OCI-LY7 (cell line): ENCODE data around the gene TBRG4. TPM values are rescaled to one million over a fixed set of nuclear protein-coding genes. Genes with fewer than 3 reads are reported as not detected.
"Not testable (repeated sequence)": the region's sequence is repeated elsewhere in the genome, so short reads cannot be mapped to it uniquely, and the experiment has no call there.

Experiments used
- BruUV-seq: library from RNA; stranded (reverse); fragments of 400-500 nt; replicated peaks from 2 replicates; lab custom pipeline; 2021; lab: Mats Ljungman, UMichigan
- CTCF ChIA-PET: fragments of 300-600 bp; sonication (Branson Sonifier 250); formaldehyde crosslinking; loops from one replicate; lab custom pipeline; 2022; ENCODE audit warnings: antibody characterized with exemption; ENCODE audit not compliant: unreplicated experiment; lab: Charles Lee
- POLR2A ChIA-PET: fragments of 300-600 bp; sonication (Branson Sonifier 250); formaldehyde crosslinking; loops from one replicate; lab custom pipeline; 2022; ENCODE audit warnings: antibody characterized with exemption; lab: Charles Lee
- DNase-seq: peaks from one replicate; pipeline ENCODE4 v3.0.0-alpha.2; 2015; ENCODE audit warnings: low spot score
- H2AFZ ChIP-seq: fragments of 200-600 bp; sonication (generic), shearing (Covaris generic); 2 replicates; pipeline ENCODE4 v1.6.1; 2014; ENCODE audit warnings: mild to moderate bottlenecking, antibody characterized with exemption, low read length, moderate library complexity
- H3K27ac ChIP-seq: fragments of 200-600 bp; sonication (generic); 2 replicates; pipeline ENCODE4 v1.5.1; 2014; ENCODE audit warnings: mixed run types, low read depth, mild to moderate bottlenecking, moderate library complexity, low read length, inconsistent platforms; ENCODE audit not compliant: poor library complexity, severe bottlenecking
- H3K36me3 ChIP-seq: fragments of 200-600 bp; sonication (generic); 2 replicates; pipeline ENCODE4 v1.6.1; 2014; ENCODE audit warnings: mild to moderate bottlenecking, antibody characterized with exemption, low read length, moderate library complexity, mixed read lengths; ENCODE audit not compliant: insufficient read depth
- H3K4me1 ChIP-seq: fragments of 200-600 bp; sonication (generic); 2 replicates; pipeline ENCODE4 v1.5.1; 2014; ENCODE audit warnings: mild to moderate bottlenecking, low read length; ENCODE audit not compliant: insufficient read depth, poor library complexity, severe bottlenecking
- H3K4me2 ChIP-seq: fragments of 200-600 bp; sonication (generic); 2 replicates; pipeline ENCODE4 v1.6.1; 2014; ENCODE audit warnings: mild to moderate bottlenecking, low read length
- H3K4me3 ChIP-seq: fragments of 200-600 bp; sonication (generic); 2 replicates; pipeline ENCODE4 v1.5.1; 2014; ENCODE audit warnings: mild to moderate bottlenecking, low read depth, low read length; ENCODE audit not compliant: poor library complexity, severe bottlenecking
- H3K79me2 ChIP-seq: fragments of 200-600 bp; sonication (generic); 2 replicates; pipeline ENCODE4 v1.6.1; 2016; ENCODE audit warnings: low read depth, mild to moderate bottlenecking, low read length, moderate library complexity, mixed read lengths; ENCODE audit not compliant: insufficient read depth
- H3K9me2 ChIP-seq: fragments of 200-600 bp; sonication (generic); 2 replicates; pipeline ENCODE4 v1.6.1; 2016; ENCODE audit warnings: mild to moderate bottlenecking, low read length, mixed read lengths; ENCODE audit not compliant: insufficient read depth
- H3K9me3 ChIP-seq: fragments of 200-600 bp; sonication (generic); 2 replicates; pipeline ENCODE4 v1.6.1; 2014; ENCODE audit warnings: mild to moderate bottlenecking, mixed run types, low read length, mixed read lengths
- H4K20me1 ChIP-seq: fragments of 200-600 bp; sonication (generic); 2 replicates; pipeline ENCODE4 v1.6.1; 2014; ENCODE audit warnings: mild to moderate bottlenecking, antibody characterized with exemption, low read length, moderate library complexity, mixed read lengths; ENCODE audit not compliant: insufficient read depth
- EZH2phosphoT487 ChIP-seq: fragments of 200-600 bp; sonication (generic); IDR thresholded peaks from 2 replicates; pipeline ENCODE4 v1.6.1; 2018; ENCODE audit warnings: low read depth, borderline replicate concordance, mild to moderate bottlenecking, mixed run types, antibody characterized with exemption, low read length, moderate library complexity, mixed read lengths
- intact Hi-C: fragments of 100-400 bp; cut with micrococcal nuclease; formaldehyde crosslinking; loops from one replicate; pipeline ENCODE4 v1.10.0; 2022; ENCODE audit not compliant: unreplicated experiment
- total RNA-seq, 2 experiments: library from RNA; depleted of rRNA in 1 of 2; stranded (reverse); fragments of >200 nt in 1 of 2; shearing (Covaris generic) in 1 of 2; gene quantifications; 2 replicates each; pipeline ENCODE4 v1.2.3, GENCODE V29; 2014 to 2022
- TF ChIP-seq, protein P1 (sequence below): fragments of 200-600 bp; sonication (generic); conservative IDR thresholded peaks from 2 replicates; pipeline ENCODE4 v1.5.1; 2014; ENCODE audit warnings: mild to moderate bottlenecking, antibody characterized with exemption, low read length, moderate library complexity, mixed read lengths

TBRG4 gene
- total RNA-seq, 2 experiments from 2014 or later = 113 to 141 TPM

DNA sequence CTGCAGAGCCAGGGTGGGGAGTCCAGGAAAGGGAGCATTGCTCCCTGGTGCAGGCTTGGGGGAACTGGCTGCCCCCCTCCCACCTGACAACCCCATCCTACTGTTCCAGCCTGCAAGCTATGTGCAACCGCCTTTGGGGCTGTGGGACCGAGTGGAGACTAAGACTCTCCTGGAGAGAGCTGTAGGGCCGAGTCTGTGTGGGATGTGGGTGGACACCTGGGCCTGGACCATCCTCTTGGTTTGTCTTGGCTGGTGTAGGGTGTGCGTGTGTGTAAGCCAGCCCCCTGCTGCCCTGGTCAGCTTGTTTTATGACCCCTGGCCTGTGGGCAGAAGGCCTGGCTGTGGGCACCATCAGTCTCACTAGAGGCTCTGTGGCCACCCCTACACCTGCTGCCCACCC lies 44.4 kb upstream of the TBRG4 start:
- Histone ChIP-seq H3K4me1 (peaks cover 6% of the 10 kb centered on the region), H3K79me2 (no peaks in the 10 kb centered on the region), H3K36me3 (no peaks in the 10 kb centered on the region), H3K4me3 (no peak overlapping the region), H3K9me2 (no peaks in the 10 kb centered on the region), H3K4me2 (no peak overlapping the region), H3K27ac (no peak overlapping the region), H4K20me1 (no peaks in the 10 kb centered on the region), H2AFZ (no peak overlapping the region), H3K9me3 (no peaks in the 10 kb centered on the region)
- no TSS peak for BruUV-seq
- intact Hi-C loops = no loop called here
- TF ChIP-seq, protein P1, sequence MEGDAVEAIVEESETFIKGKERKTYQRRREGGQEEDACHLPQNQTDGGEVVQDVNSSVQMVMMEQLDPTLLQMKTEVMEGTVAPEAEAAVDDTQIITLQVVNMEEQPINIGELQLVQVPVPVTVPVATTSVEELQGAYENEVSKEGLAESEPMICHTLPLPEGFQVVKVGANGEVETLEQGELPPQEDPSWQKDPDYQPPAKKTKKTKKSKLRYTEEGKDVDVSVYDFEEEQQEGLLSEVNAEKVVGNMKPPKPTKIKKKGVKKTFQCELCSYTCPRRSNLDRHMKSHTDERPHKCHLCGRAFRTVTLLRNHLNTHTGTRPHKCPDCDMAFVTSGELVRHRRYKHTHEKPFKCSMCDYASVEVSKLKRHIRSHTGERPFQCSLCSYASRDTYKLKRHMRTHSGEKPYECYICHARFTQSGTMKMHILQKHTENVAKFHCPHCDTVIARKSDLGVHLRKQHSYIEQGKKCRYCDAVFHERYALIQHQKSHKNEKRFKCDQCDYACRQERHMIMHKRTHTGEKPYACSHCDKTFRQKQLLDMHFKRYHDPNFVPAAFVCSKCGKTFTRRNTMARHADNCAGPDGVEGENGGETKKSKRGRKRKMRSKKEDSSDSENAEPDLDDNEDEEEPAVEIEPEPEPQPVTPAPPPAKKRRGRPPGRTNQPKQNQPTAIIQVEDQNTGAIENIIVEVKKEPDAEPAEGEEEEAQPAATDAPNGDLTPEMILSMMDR = no peak
- TF ChIP-seq EZH2phosphoT487 = no peak
- ChIA-PET POLR2A (no interaction called here), CTCF (no interaction called here)
- DNase-seq = no peak

DNA sequence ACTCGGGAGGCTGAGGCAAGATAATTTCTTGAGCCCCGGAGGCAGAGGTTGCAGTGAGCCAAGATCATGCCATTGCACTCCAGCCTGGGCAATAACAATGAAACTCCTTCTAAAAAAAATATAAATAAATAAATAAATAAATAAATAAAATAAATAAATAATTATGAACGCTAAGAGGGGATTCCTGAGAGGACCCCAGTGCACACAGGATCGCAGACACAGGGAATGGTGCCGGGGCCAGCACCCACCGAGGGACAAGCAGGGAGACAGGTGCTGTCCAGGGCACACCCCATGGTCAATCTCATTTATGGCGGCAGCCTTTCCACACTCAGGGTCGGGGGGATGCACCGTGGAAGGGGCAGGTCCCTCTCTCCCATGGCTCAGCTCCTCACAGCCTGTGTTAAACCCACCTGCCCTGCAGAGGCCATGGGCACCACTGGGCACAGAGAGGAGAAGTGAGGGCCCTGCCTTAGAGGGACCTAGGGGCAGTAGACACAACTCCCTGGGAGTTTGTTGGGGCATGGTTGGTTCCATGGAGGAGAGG lies 43.9 kb upstream of the TBRG4 start:
- H3K4me2 ChIP-seq = no peak overlapping the region
- H3K27ac ChIP-seq = no peak overlapping the region
- H2AFZ ChIP-seq = no peak overlapping the region
- BruUV-seq = no TSS peak
- ChIA-PET CTCF (no interaction called here), POLR2A (no interaction called here)
- TF ChIP-seq, protein P1 = no peak
- TF ChIP-seq EZH2phosphoT487 = no peak
- H4K20me1 ChIP-seq = no peaks in the 10 kb centered on the region
- H3K4me1 ChIP-seq = peaks cover 6% of the 10 kb centered on the region
- H3K9me3 ChIP-seq = no peaks in the 10 kb centered on the region
- DNase-seq = no peak
- H3K36me3 ChIP-seq = no peaks in the 10 kb centered on the region
- no peaks in the 10 kb centered on the region for H3K79me2 ChIP-seq
- no peaks in the 10 kb centered on the region for H3K9me2 ChIP-seq
- intact Hi-C loops = no loop called here
- H3K4me3 ChIP-seq = no peak overlapping the region

DNA sequence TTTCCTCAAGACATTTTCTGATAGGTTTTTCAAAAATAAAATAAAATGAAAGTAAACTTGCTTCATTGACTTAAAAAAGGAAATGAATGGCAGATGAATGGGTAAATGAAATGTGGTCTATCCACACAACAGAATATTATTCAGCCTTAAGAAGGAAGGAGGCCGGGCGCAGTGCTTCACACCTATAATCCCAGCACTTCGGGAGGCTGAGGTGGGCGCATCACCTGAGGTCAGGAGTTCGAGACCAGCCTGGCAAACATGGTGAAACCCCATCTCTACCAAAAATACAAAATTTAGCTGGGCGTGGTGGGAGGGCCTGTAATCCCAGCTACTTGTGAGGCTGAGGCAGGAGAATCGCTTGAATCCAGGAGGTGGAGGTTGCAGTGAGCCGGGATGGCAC lies 42.4 kb upstream of the TBRG4 start:
- H3K4me1 ChIP-seq, H4K20me1 ChIP-seq, H3K9me2 ChIP-seq, H3K36me3 ChIP-seq, BruUV-seq, H3K4me3 ChIP-seq, H3K27ac ChIP-seq, H3K4me2 ChIP-seq, DNase-seq, H3K79me2 ChIP-seq, CTCF ChIA-PET, H2AFZ ChIP-seq, H3K9me3 ChIP-seq: not testable (repeated sequence)
- POLR2A ChIA-PET = interaction anchor here (0.6 kb wide), 1 partner anchor 171 kb away, joined by 5 read pairs; no protein-coding TSS in a partner anchor
- intact Hi-C loops = loop anchor here (1.0 kb wide), 2 partner anchors 106 to 700 kb away; no protein-coding TSS in a partner anchor
